NCI-H526 (cell line): ENCODE results near the gene MICALL2.
"Not testable (repeated sequence)": the region's sequence is repeated elsewhere in the genome, so short reads cannot be mapped to it uniquely, and the experiment has no call there.

Experiments used
- DNase-seq, 2 experiments: peaks; one replicate each; lab custom pipeline; 2025; lab: John Stamatoyannopoulos, UW

Gene MICALL2

DNA sequence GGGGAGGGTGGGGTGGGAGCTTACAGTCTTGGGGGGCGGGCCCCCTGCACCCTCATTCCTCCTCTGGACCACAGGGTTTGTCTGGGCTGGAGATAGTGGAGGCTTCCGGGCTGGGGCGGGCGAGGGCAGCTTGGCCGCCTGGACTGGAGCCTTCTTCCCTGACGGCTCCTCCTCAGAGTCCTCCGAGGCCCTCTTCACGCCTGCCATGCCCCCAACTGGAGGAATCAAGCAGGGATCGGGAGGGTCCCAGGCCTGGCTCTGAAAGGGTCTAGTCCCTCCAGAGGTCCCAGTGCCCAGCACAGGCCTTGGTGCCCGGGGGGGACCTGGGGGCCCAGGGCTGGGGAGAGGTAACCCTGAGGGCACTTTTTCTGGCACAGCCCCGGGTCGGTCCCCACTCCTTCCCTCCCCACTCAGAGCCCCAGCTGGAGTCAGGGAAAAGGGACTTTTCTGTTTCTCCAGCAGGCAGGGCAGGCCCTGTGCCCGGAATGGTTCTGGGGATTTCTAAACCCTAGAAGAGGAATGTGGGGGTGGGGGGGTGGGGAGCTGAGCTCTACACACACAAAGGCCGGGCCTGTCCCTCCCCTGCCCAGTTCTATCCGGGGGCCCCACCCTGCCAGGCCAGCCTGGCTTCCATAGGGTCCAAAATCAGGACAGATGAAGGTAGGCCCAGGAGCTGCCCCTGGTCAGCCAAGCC lies 11.6 kb downstream of the MICALL2 start:
- DNase-seq, result no peak

DNA sequence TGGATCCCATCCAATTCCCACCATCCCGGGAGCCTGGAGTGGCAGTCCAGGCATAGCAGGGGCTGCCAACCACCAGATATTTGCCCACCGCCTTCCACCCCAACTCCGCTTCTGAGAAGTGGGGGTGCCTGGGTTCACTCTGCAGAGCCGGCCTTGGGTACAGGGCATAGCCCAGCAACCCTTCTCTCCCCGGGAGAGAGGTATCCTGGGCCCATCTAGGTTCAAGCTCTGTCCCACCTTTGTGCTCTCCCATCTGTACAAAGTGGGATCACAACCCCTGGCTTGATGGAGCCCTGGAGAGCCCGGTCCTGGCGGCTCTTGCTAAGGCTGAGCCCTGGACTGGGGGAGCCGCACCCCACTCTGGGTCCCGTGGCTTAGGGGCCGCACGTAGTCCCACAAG lies 12.2 kb downstream of the MICALL2 start:
- DNase-seq, result no peak

DNA sequence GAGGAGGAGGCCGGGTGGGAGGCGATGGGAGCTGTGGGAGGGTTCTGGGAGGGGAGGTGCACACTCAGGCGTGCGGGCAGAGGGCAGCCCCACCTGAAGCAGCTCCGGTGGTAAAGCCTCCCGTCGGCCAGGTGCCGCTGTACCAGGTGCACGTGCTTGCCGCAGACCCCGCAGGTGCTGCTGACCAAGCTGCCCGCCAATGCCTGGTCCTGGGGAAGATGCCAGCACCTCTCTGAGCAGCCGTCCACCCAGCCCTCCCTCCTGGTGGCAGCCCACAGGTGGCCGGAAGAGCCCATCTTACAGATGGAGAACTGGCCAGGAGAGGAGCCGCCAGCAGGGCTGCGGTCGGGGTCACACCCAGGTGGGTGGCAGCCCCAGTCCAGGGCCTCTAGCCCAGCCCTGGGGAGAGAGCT lies 12.6 kb downstream of the MICALL2 start:
- peak in 1 of 2 experiments; percentile 52 for DNase-seq

- DNase-seq, result peak in 1 of 2 experiments; percentile 41
Observed at GRCh38 chr7:1446026-1446425, 13.2 kb downstream of the MICALL2 start.

DNA sequence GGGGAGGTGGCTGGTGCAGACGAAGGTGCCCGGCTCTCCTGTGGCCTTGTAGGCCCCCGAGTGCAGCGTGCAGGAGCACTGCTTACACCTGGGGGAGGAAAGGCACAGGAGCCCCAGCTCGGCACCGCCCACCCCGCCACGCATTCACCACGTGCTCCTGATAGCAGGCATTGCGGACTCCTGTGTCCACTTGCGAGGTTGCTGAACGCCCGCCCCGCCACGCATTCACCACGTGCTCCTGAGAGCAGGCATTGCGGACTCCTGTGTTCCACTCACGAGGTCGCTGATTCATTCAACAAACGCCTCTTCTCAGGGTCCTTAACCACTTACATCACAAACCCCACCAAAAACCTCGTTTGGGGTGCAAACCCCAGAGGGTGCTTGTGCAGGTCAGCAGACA lies 13.9 kb downstream of the MICALL2 start:
- DNase-seq, result no peak

- DNase-seq, result no peak
Observed at GRCh38 chr7:1444925-1445322, 14.3 kb downstream of the MICALL2 start.

DNA sequence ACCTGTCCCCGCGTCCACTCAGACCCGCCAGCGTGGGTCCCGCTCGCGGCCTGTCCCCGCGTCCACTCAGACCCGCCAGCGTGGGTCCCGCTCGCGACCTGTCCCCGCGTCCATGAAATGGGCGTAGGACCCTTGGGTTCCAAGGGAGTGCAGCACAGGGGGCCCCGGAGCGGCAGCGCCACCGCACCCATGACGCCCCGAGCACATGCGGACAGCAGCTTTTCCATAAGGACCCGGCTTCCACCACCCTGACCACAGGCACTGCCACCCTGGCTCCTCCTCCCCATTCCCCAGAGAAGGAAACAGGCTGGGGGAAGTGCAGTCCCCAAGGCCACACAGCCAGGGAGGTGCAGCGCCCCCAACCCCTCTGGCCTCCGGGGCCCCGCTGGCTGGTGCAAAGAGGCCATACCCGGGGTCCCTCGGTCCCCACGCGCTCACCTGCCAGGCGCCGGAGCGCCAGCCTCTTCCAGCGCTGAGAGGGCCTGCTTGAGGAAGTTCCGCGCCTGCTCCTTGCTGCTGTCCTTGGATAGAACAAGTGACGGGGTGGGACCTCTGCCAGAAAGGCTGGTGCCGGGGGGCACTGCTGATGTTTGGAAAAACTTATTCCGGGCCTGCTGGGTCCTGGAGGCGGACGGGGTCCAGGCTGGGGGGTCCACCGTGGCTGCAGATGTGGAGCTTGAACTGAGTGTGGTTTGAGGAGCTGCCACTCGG lies 14.9 kb downstream of the MICALL2 start:
- no peak for DNase-seq

DNA sequence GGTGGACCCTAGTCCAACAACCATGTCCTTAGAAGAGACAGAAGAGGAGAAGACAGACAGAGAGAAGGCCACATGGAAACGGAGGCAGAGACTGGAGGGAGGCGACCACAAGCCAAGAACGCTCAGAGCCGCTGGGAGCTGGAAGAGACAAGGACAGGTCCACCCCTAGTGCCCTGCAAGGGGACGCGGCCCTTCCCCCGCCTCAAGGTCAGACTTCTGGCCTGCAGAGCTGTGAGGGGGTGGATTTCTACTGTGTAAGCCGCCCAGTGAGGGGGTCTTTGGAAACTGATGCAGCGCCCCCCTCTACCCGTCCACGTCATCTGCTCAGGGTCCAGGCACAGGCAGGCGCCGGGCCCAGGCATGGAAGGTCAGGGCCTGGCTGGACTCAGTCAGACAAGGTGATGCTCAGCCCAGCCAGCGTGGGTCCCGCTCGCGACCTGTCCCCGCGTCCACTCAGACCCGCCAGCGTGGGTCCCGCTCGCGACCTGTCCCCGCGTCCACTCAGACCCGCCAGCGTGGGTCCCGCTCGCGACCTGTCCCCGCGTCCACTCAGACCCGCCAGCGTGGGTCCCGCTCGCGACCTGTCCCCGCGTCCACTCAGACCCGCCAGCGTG lies 15.6 kb downstream of the MICALL2 start:
- not testable (repeated sequence) for DNase-seq

GRCh38 chr7:1442355-1443124 lies 16.7 kb downstream of the MICALL2 start:
- DNase-seq, result no peak

- no peak for DNase-seq
Observed at GRCh38 chr7:1441615-1442354, 17.5 kb downstream of the MICALL2 start.

DNA sequence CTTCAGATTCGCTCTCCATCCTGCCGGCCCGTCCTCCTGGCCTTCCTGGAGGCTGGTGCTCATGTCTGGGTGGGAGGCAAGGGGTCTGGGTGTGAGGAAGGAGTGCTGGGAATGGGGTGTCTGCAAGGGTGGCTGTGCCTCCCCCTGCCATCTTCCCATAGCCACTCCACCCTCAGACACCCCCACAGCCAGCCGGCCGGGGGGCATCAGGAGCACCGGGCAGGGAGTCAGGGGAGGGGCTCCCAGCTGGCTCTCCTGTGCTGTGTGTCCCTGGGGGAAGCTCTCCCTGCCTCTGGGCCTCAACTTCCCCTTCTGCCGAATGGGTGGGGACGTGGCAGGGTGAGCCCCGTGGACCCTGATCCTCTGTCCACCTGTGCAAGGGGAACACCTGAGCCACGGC lies 18.6 kb downstream of the MICALL2 start:
- no peak for DNase-seq

GRCh38 chr7:1439373-1440363 lies 19.6 kb downstream of the MICALL2 start:
- no peak for DNase-seq

DNA sequence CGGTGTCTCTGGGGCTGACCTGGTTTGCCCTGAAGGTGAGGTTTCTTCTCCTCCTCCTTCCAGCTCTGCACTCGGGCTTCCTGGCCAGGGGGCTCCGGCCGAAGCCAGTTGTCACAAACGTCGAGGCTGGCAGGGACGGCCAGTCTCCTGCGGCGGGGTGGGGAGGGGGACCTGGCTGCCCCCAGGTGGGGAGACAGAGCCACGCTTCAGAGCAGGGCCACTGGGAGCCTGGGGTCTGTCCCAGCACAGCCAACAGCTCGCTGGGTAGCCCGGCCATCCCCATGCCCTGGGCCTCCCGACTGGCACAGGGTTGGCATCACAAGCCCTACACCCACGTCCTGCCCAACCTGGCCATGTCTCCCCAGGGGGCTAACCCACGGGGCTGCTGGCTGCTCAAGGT lies 20.4 kb downstream of the MICALL2 start:
- DNase-seq, result no peak

DNA sequence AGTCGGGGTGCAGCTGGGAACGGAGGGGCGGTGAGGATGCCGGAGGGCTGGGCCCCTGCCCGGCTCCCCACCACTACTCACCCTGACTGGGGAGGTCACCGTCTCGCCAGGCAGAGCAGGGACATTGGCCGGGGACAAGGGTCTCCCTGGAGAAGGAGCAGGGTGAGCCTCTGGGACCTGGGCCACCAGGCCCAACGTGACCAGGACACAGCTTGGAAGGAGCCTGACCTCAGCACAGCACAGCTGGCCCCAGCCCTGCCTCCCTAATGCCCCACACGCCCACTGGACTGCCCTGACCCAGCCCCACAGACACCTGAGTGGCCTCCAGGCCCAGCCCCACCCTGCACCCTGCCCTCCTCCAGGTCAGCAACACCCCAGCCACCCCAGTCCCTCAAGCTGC lies 21.1 kb downstream of the MICALL2 start:
- DNase-seq, result no peak

GRCh38 chr7:1437155-1437880 lies 22.0 kb downstream of the MICALL2 start:
- DNase-seq, result no peak

DNA sequence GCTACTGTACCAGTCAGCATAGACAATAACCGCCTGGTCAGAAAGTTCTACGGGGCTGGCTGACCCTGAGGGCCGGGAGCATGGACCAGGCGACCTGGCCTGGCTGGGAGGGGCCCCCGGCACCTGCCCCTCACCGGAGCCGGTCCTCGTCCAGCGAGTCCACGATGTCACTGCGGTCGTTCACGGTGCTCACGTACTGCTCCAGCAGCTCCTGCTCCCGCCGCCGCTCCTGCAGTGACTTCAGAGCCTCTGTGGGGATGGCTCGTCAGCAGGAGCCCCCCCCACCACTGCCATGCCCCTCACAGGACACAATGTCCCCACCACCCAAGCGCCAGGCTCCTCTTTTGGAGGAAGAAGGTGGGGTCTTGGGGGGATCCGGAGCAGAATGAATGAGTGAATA lies 22.7 kb downstream of the MICALL2 start:
- no peak for DNase-seq

GRCh38 chr7:1434891-1435670 lies 24.2 kb downstream of the MICALL2 start:
- DNase-seq, result no peak

DNA sequence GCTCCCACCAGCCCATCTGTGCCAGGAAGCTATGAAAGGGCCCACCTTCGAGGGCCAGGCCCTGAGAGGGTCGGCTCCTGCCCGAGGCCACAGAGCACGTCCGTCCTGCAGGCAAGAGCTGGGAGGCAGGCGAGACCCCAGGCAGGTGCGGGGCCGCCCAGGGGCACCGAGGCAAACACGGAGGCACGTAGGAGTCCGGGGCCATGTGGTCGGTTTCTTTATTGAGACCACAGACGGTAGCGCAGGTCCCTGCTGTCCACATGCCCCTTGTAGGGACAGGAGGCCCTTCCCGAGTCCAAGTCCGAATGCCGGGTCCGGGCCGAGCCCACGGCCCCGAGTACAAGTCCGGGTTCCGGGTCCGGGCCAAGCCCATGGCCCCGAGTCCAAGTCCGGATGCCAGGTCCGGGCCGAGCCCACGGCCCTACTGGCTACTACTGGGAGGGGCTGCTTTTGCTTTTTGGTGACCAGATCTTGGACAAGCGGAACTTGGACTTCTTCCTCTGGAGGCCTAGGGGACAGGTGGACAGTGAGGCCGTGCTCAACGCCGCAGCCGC lies 25.0 kb downstream of the MICALL2 start:
- no peak for DNase-seq
